Adipose tissue (tissue), 3 donors: ENCODE data around the gene HS3ST6. TPM values are rescaled to one million over a fixed set of nuclear protein-coding genes. Genes with fewer than 3 reads are reported as not detected.
"Not testable (repeated sequence)": the region's sequence is repeated elsewhere in the genome, so short reads cannot be mapped to it uniquely, and the experiment has no call there.

Experiments used
- H3K27ac ChIP-seq: one replicate; pipeline ENCODE4 v1.5.1; 2013; ENCODE audit warnings: low read depth, low read length
- WGBS, 3 donors: extraction: QIAGEN DNeasy Blood & Tissue Kit; methylation state at CpG; one replicate each; pipeline ENCODE4 v1.1.7; 2013; 5-methylcytosine and 5-hydroxymethylcytosine counted together
- polyA plus RNA-seq, 3 donors: library from polyadenylated mRNA; stranded (reverse); fragments of 200-250 nt; gene quantifications; one replicate each; pipeline ENCODE4 v1.2.3, GENCODE V29; 2013
- donor health status: healthy with polysubstance abuse.
- donor health status: Bipolar disorder and iron deficiency.
- donor health status: healthy.

HS3ST6 gene
- polyA plus RNA-seq, 3 donors: 0.56 TPM; not detected in 2

DNA sequence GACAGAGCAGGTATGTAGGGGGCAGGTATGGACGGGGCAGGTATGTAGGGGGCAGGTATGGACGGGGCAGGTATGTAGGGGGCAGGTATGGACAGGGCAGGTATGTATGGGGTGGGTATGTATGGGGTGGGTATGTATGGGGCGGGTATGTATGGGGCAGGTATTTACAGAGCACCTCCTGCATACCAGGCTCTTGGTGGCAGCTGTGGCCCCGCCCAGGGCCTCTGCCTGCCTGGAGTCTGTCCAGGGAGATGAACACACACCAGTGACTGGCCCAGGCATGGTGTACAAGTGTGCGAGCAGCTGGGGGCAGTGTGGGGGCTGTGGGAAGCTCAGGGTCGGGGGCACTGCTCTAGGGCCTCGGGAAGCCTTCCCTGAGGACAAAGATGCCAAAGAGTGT, 31.8 kb upstream of the HS3ST6 start:
- WGBS, 3 donors: 75 to 83% (median 76%) methylated on average over 7 of the region's 7 CpGs

GRCh38 chr16:1949507-1949906, 31.3 kb upstream of the HS3ST6 start:
- WGBS, 3 donors: 93 to 96% (median 94%) methylated on average over 10 to 11 of the region's 11 CpGs
- no peak overlapping the region for H3K27ac ChIP-seq

More for the DNA sequence above, 31.8 kb upstream of the HS3ST6 start:
- no peak overlapping the region for H3K27ac ChIP-seq

DNA sequence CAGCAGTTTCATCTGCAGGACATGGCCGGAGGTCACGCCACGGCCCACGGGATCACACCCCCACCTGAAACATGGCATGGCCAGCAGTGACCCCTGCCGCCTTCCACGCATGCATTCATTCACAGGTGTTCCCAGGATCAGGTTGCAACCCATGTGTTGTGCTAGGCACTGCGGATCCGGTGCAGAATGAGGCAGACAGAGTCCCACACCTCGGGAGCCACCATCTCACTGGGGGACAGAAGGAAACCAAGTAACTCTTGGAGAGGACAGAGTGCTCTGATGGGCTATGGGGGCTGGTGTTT, 29.1 kb upstream of the HS3ST6 start:
- no peak overlapping the region for H3K27ac ChIP-seq
- WGBS, 3 donors: 79 to 96% (median 89%) methylated on average over 9 of the region's 9 CpGs

DNA sequence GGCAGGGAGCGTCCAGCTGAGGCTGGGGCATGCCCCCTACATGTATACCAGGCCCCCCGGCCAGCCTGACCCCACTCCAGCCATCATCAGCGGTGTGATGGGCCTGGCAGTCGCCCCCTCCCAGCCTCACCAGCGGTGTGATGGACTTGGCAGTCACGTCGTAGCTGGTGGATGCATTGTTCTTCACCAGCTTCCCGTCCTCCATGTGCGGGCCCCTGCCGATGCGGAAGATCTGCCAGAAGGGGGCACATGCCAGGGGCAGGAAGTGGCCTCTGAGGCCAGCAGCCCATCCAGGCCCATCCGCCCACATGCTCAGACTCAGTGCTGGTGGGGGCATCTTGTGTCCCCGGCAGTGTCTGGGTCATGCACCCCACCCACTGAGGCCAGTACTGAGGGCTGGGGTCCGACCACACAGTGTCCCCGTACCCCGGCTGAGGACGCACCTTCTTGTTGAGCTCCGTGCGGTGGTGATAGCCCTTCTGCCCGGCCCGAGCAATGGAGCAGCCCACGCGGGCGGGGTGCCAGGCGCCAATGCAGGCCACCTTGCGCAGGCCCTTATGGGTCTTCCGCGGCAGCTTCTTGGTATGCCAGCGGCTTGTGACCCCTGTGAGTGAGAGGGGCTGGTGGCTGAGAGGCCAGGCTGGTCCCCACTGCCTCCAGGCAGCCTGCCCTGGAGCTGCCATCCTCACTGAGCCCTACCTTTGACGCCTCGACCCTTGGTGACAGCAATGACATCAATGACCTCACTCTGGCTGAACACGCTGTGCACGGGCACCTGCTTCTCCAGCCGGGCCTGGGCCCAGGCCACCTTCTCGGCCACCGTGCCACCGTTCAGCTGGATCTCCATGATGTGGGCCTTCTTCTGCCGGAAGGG, 28.5 kb upstream of the HS3ST6 start:
- WGBS, 3 donors: 85 to 93% (median 87%) methylated on average over 35 to 38 of the region's 38 CpGs
- H3K27ac ChIP-seq: no peak overlapping the region

- no peak overlapping the region for H3K27ac ChIP-seq
- WGBS, 3 donors: 83 to 87% (median 85%) methylated on average over 19 of the region's 19 CpGs
Measured at GRCh38 chr16:1945559-1946391, 27.6 kb upstream of the HS3ST6 start.

- whole genome bisulfite sequencing, 3 donors: 90 to 94% (median 93%) methylated on average over 21 of the region's 21 CpGs
- H3K27ac ChIP-seq: no peak overlapping the region
Measured at GRCh38 chr16:1944612-1945199, 26.5 kb upstream of the HS3ST6 start.

- WGBS, 3 donors: 1% methylated on average over 75 to 77 of the region's 77 CpGs
- H3K27ac ChIP-seq: no peak within 1 kb of the TSS
Measured at GRCh38 chr16:1942810-1943726, 24.9 kb upstream of the HS3ST6 start, which contains the start of gene MSRB1. TSS of gene MSRB1 (minus strand) at chr16:1943199. CDS start at chr16:1943156, 43 bp downstream.

GRCh38 chr16:1942047-1942809, 24.0 kb upstream of the HS3ST6 start:
- H3K27ac ChIP-seq: no peak overlapping the region
- 10 to 16% (median 16%) methylated on average over 15 to 17 of the region's 17 CpGs for WGBS, 3 donors

DNA sequence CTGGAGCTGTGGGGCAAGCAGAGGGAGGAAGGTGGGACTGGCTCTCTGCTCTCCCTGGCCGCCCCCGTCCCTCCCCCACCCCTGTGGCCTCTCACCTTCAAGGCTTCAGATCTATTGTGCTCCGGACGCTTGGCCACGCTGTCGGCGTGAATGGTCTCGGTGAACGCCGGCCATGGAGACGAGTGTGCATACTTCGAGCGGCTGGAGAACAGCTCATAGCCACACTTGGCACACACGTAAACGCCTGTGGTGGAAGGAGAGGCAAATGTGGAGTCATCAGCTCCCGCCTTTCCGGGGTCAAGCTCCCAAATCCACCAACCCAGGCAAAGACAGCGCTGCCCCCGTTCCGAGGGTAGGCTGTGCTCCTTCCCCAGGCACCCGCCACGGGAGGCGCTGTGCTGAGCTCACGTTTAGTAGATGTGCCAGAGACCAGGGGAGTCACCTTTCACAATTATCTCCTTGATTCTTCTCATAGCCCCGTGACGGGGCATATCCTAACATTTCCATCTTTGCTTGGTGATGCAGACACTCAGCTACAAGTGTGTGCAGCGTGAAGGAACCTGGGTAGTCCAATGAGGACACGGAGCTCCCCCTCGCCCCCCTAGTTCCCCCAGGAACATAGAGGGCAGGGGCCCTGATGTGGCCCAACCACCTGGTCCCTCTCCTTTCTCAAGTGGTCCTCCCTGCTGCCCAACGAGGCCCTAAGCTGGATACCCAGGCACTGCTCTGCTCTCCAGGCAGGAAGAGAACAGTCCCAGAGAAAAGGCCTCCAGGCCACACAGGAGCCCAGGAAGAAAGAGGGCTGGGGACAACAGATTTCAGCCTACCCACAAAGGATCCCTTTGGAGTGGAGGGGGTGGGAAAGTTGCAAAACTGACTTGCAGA, 23.2 kb upstream of the HS3ST6 start:
- H3K27ac ChIP-seq: no peak overlapping the region
- WGBS, 3 donors: 49 to 80% (median 76%) methylated on average over 30 of the region's 30 CpGs

GRCh38 chr16:1940273-1941161, 22.3 kb upstream of the HS3ST6 start:
- 40 to 76% (median 67%) methylated on average over 23 of the region's 23 CpGs for WGBS, 3 donors
- H3K27ac ChIP-seq: no peak overlapping the region

- not testable (repeated sequence) for H3K27ac ChIP-seq
- 43 to 98% (median 96%) methylated on average over 8 of the region's 8 CpGs for whole genome bisulfite sequencing, 3 donors
Measured at GRCh38 chr16:1939833-1940232, 21.6 kb upstream of the HS3ST6 start.

DNA sequence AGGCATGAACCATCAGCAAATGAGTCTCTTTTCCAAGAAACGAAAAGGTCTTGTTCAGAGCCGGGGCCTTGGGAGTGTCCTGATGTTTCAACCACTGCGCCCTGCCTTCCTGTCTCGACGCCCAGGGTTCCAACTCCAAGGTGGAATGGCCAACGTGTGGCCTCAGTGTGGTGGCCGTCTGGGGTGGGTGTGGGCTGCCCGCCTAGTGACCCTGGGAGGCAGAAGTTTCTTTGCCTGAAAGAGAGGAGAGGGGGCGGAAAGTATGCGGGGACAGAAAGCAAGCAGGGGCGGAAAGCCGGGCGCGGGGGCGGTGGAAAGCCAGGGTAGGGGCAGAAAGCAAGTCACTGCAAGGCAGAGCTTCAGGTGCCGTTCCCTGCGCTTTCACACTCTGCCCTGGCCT, 20.7 kb upstream of the HS3ST6 start:
- WGBS, 3 donors: 72 to 84% (median 78%) methylated on average over 17 of the region's 17 CpGs
- H3K27ac ChIP-seq: no peak overlapping the region

- 60 to 80% (median 75%) methylated on average over 10 of the region's 10 CpGs for WGBS, 3 donors
- H3K27ac ChIP-seq: no peak overlapping the region
Measured at GRCh38 chr16:1938316-1938715, 20.1 kb upstream of the HS3ST6 start.

DNA sequence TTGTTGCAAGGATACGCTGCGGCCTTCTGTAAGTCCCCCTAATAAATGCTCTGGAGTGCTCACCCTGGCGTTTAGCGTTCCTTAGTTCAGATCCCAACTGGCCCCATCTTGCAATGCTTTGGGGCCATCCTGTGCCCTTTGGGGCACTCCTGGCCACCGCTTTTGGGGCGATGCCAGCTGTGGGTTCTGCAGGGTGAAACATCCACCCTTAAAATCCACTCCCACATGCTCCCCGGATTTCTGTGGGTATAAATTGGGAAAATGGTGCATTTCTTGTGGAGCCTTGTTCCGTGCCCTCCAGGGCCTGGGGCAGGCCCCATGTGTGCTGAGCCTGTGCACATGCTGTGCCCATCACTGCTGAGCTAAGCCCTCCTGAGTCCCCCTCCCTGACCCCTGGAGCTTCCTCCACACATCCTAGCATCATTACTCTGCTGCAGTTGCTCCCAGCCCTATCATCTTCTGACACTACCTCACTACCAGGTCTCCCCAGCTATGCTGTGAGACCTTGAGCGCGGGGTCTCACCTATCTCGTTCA, 18.8 kb upstream of the HS3ST6 start:
- H3K27ac ChIP-seq: no peak overlapping the region
- WGBS, 3 donors: 78 to 92% (median 88%) methylated on average over 11 of the region's 11 CpGs

DNA sequence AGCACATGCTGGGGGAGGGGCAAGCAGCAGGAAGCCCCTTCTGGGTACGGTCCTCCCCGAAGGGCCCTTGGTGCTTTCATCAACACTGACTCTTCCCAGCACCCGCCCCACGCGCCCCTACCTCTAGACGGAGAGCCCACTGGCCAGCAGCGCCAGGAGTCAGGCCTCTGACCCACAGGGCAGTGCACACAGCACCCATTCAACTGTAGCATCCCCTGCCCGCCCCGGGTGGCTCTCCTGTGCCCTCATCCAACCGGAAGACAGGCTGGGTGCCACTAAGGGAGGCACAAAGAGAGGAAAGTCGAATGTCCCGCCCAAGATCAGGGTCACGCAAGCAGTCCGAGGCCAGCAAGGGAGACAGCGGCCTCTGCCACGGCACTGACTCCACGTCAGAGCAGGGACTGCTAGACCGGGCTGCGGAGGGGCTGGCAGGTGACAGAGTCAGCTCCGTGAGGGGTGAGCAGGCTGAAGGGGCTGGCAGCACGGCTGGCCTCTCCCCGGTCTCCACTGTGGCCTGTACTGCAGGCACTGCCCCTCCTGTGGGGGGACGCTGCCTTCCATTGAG, 15.0 kb upstream of the HS3ST6 start:
- WGBS, 3 donors: 49 to 70% (median 65%) methylated on average over 23 of the region's 23 CpGs
- no peak overlapping the region for H3K27ac ChIP-seq
